HG02610 (cell line): ENCODE measurements around the gene MEIOSIN.
"Not testable (repeated sequence)": the region's sequence is repeated elsewhere in the genome, so short reads cannot be mapped to it uniquely, and the experiment has no call there.

ENCODE experiments used
- ATAC-seq: cut with Tn5 transposase; IDR thresholded peaks from one replicate; pipeline ENCODE4 v1.9.1; 2021; ENCODE audit warnings: mild to moderate bottlenecking, moderate library complexity; ENCODE audit not compliant: unreplicated experiment

Gene MEIOSIN

DNA sequence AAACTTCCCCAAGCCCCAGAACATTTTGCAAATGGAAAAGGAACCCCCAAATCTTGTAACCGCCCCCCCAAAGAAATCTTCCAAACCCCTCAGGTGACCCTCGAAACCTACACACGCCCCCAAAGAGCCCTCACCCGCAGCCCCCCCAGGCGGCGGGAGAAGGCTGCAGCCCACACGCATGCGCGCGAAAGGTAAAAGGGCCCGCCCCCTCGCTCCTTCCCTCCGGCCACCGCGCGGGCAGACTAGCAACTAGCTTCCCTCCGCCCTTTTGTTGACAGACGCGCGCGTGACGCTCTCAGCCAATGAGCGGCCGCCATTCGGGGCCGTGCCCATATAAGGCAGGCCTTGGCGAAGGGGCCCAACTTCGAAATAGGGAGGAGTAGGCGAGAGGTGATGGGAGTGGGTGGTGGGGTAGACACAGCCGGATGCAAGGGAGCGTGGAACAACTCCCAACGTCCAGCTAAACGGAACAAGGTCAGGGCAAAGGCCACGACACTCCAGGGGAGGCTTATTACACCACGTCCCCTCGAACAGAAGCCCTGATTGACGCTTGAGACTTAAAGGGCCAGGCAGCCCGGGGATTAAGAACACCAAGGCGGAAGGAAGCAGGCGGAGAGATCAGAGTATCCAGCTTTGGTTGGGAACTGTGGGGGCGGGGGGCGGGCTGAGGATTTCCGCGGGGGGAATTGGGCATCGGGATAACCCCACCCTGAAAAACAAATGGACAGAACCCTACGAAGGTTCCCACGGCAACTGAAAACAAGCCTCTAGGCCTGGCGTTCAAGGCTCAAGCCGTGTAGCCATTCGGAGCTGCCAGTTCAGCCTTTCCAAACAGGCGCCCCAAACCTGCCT, 15.9 kb upstream of the MEIOSIN start:
- peak; percentile 92 for ATAC-seq

- ATAC-seq: no peak
Measured at GRCh38 chr19:45717983-45718650, 15.1 kb upstream of the MEIOSIN start.

DNA sequence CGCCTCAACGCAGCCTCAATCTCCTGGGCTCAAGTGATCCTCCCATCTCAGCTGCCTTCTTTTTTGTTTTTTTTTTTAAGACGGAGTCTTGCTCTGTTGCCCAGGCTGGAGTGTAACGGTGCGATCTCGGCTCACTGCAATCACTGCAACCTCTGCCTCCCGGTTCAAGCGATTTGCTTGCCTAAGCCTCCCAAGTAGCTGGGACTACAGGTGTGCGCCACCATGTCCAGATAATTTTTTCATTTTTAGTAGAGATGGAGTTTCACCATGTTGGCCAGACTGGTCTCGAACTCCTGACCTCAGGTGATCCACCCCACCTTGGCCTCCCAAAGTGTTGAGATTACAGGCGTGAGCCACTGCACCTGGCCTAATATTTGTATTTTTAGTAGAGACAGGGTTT, 13.2 kb upstream of the MEIOSIN start:
- not testable (repeated sequence) for ATAC-seq

GRCh38 chr19:45728683-45729082, 4.6 kb upstream of the MEIOSIN start:
- ATAC-seq: not testable (repeated sequence)

- ATAC-seq: no peak
Measured at GRCh38 chr19:45729800-45730290, 3.4 kb upstream of the MEIOSIN start.

- peak; percentile 92 for ATAC-seq
Measured at GRCh38 chr19:45730368-45731288, 2.6 kb upstream of the MEIOSIN start, which contains the start of gene FBXO46. Gene FBXO46 (minus strand): TSS chr19:45730896. CDS start chr19:45713495, 17,401 bp downstream.

DNA sequence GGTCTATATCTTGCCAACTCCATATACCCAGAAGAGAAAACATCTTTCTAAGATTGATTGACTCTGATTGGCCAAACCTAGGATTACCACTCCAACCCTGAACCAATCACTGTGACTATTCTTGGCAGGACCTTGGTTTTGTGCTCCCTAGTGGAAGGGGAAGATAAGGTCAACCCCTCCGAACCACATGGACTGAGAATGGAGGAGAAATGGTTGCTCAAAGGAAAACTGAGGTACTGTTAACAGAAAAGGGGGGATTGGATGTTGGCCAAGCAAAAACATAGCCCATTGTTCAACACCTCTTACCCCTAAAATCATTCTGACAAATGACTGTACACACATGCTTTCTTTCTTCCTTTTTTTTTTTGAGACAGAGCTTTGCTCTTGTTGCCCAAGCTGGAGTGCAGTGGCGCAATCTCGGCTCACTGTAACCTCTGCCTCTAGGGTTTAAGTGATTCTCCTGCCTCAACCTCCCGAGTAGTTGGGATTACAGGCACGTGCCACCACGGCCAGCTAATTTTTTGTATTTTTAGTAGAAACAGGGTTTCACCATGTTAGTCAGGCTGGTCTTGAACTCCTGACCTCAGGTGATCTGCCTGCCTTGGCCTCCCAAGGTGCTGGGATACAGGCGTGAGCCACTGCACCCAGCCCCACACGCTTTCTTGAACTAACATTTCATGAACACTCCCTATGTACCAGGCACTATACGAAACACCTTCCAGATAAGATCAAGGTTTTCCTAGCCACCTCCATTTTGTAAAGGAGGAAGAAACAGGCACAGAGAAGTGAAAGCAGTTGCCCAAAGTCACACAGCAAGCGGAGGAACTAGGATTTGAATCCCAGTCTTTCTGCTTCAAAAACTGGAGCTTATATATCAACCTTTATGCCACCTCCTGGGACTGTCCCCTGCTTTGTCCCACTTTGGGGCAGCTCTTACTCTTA, 6.5 kb downstream of the MEIOSIN start:
- no peak for ATAC-seq

GRCh38 chr19:45742969-45743368, 9.7 kb downstream of the MEIOSIN start:
- ATAC-seq: no peak

- no peak for ATAC-seq
Measured at GRCh38 chr19:45745606-45746005, 12.4 kb downstream of the MEIOSIN start.

GRCh38 chr19:45746866-45747265, 13.6 kb downstream of the MEIOSIN start:
- ATAC-seq: no peak

GRCh38 chr19:45747513-45747912, 14.3 kb downstream of the MEIOSIN start:
- no peak for ATAC-seq

DNA sequence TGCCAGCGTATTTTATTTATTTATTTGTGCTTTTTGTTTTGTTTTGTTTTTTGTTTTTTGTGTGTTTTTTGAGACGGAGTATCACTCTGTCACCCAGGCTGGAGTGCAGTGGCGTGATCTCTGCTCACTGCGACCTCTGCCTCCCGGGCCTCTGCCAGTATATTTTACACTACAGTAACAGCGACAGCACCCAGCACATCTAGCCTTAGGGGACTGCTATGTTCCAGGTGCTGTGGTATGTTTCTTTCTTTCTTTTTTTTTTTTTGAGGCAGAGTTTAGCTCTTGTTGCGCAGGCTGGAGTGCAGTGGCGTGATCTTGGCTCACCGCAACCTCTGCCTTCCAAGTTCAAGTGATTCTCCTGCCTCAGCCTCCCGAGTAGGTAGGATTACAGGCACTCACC, 18.2 kb downstream of the MEIOSIN start:
- not testable (repeated sequence) for ATAC-seq

DNA sequence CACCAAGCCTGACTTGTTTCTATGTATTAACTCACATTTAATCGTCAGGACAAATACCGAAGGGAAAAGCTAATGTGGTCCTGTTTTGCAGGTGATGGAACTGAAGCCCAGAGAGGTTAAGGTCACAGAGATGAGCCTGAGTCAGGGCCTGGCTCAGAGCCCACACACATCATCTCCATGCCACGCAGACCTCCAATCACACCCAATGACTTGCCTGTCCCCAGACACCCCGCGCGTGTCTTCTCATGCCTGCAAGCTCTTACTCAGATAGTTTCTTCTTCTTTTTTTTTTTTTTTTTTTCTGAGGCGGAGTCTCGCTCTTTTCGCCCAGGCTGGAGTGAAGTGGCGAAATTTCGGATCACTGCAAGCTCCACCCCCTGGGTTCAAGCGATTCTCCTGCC, 19.4 kb downstream of the MEIOSIN start:
- ATAC-seq: no peak

- ATAC-seq: no peak
Measured at GRCh38 chr19:45753548-45753947, 20.3 kb downstream of the MEIOSIN start.

- no peak for ATAC-seq
Measured at GRCh38 chr19:45754323-45754722, 21.1 kb downstream of the MEIOSIN start.

- ATAC-seq: no peak
Measured at GRCh38 chr19:45757695-45758094, 24.5 kb downstream of the MEIOSIN start.

- no peak for ATAC-seq
Measured at GRCh38 chr19:45758921-45759320, 25.7 kb downstream of the MEIOSIN start.

DNA sequence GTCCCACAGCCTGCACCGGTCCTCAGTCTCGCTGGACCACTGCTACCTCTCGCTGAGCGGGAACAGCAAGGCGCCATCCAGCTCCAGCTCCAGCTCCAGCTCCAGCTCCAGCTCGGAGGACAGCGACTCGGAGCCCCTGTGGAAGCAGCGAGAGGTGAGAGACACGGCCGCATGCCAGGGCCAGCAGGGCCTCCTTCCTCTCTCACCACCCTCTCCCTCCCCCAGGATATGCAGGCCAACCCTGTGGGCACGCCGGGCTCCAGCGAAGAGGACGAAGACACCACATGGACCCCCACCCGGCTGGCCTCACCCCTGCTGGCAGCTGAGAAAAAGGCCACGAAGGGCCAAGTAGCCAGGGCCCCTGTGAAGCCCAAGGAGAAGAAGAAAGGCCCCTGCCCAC, 28.5 kb downstream of the MEIOSIN start:
- no peak for ATAC-seq

DNA sequence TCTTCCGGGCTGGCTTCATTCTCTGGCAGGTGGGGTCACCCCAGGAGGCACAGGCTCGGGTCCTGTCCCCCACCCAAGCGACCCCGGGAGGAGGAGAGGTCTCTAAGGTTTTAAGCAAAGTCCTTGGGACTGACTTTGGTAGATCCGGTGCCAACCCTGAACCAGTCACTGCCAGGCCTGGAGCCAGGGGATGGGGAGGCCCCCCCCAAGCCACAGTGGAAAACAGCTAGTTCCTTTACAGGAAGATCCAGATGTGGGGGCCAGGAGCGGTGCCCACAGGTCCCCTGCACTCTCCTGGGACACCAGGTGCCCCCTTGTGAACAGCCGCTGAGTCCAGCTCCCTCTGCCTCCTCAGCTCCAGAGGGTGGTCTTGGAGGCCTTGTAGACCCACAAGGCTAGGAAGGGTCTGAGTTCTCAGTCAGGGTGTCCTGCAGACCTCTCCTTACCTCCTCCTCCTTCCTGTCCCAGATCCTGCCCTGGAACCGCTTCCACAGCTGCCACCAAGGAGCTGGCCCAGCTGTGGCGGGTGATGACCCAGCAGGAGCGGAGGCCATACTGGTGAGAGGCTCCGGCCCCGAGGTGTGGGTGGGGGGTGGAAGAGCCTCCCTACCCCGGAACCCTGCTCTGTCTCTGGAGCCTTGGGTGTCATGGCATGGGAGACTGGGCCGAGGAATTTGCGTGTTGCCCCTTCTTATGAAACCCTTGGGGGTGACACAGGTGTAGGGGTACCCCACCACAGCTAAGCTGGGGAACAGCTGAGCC, 29.8 kb downstream of the MEIOSIN start:
- ATAC-seq: no peak
